Large intestine (tissue), 12 donors: Measurements from ENCODE around the gene PKN2. TPM values are rescaled to one million over a fixed set of nuclear protein-coding genes. Genes with fewer than 3 reads are reported as not detected.

ENCODE experiments used
- DNase-seq, 2 donors: peaks; one replicate each; pipeline versions ENCODE4 v3.0.0 to v3.0.0-alpha.2; 2013
- H3K27ac ChIP-seq: one replicate; pipeline ENCODE4 v1.5.1; 2013; ENCODE audit warnings: low read length
- H3K27me3 ChIP-seq: 2 replicates; pipeline ENCODE4 v1.6.1; 2013; ENCODE audit warnings: low read length; ENCODE audit not compliant: control insufficient read depth, insufficient read depth
- H3K36me3 ChIP-seq: 2 replicates; pipeline ENCODE4 v1.6.1; 2013; ENCODE audit warnings: low read length; ENCODE audit not compliant: control insufficient read depth, insufficient read depth
- H3K4me1 ChIP-seq: one replicate; pipeline ENCODE4 v1.6.1; 2013; ENCODE audit warnings: low read length; ENCODE audit not compliant: control insufficient read depth, insufficient read depth
- H3K4me3 ChIP-seq: one replicate; pipeline ENCODE4 v1.5.1; 2013; ENCODE audit warnings: low read length
- H3K9me3 ChIP-seq: one replicate; pipeline ENCODE4 v1.6.1; 2013; ENCODE audit warnings: mild to moderate bottlenecking, low read depth, low read length, moderate library complexity; ENCODE audit not compliant: control insufficient read depth
- WGBS: methylation state at CpG from one replicate; pipeline ENCODE4 v1.1.5; 2013; ENCODE audit warnings: low lambda C conversion rate; ENCODE audit not compliant: insufficient coverage; 5-methylcytosine and 5-hydroxymethylcytosine counted together
- long read RNA-seq, 11 donors: transcript quantifications; one replicate each; lab custom pipeline, GENCODE V29; 2026
- polyA plus RNA-seq: library from polyadenylated mRNA; unstranded; fragments of 120-200 nt; gene quantifications from one replicate; pipeline ENCODE4 v1.2.1, GENCODE V29; 2013

The PKN2 gene
- 56.0 TPM for polyA plus RNA-seq
- long read RNA-seq, donor 1, full-length matches to known transcripts, result 1 of 8 reads
- long read RNA-seq, donor 1, partial matches to known transcripts, result 7 of 8 reads
- long read RNA-seq, donor 1, other reads (novel, unspliced or antisense), result 0 of 8 reads
- long read RNA-seq, donor 2, partial matches to known transcripts, result 19 of 21 reads
- long read RNA-seq, donor 2, other reads (novel, unspliced or antisense), result 0 of 21 reads
- long read RNA-seq, donor 3, result 0 reads
- long read RNA-seq, donor 4, partial matches to known transcripts, result 7 of 7 reads
- long read RNA-seq, donor 4, other reads (novel, unspliced or antisense), result 0 of 7 reads
- long read RNA-seq, donor 5, full-length matches to known transcripts, result 3 of 3 reads
- long read RNA-seq, donor 5, partial matches to known transcripts, result 0 of 3 reads
- long read RNA-seq, donor 5, other reads (novel, unspliced or antisense), result 0 of 3 reads
- long read RNA-seq, donor 6, full-length matches to known transcripts, result 8 of 175 reads
- long read RNA-seq, donor 6, partial matches to known transcripts, result 131 of 175 reads
- long read RNA-seq, donor 6, other reads (novel, unspliced or antisense), result 36 of 175 reads
- long read RNA-seq, donor 7, full-length matches to known transcripts, result 3 of 3 reads
- long read RNA-seq, donor 7, partial matches to known transcripts, result 0 of 3 reads
- long read RNA-seq, donor 7, other reads (novel, unspliced or antisense), result 0 of 3 reads
- long read RNA-seq, donor 8, full-length matches to known transcripts, result 11 of 24 reads
- long read RNA-seq, donor 8, partial matches to known transcripts, result 13 of 24 reads
- long read RNA-seq, donor 8, other reads (novel, unspliced or antisense), result 0 of 24 reads
- long read RNA-seq, donor 9, full-length matches to known transcripts, result 4 of 17 reads
- long read RNA-seq, donor 9, partial matches to known transcripts, result 13 of 17 reads
- long read RNA-seq, donor 9, other reads (novel, unspliced or antisense), result 0 of 17 reads
- long read RNA-seq, donor 10, full-length matches to known transcripts, result 2 of 16 reads
- long read RNA-seq, donor 10, partial matches to known transcripts, result 14 of 16 reads
- long read RNA-seq, donor 10, other reads (novel, unspliced or antisense), result 0 of 16 reads
- long read RNA-seq, donor 11, full-length matches to known transcripts, result 2 of 47 reads
- long read RNA-seq, donor 11, partial matches to known transcripts, result 45 of 47 reads
- long read RNA-seq, donor 11, other reads (novel, unspliced or antisense), result 0 of 47 reads

DNA sequence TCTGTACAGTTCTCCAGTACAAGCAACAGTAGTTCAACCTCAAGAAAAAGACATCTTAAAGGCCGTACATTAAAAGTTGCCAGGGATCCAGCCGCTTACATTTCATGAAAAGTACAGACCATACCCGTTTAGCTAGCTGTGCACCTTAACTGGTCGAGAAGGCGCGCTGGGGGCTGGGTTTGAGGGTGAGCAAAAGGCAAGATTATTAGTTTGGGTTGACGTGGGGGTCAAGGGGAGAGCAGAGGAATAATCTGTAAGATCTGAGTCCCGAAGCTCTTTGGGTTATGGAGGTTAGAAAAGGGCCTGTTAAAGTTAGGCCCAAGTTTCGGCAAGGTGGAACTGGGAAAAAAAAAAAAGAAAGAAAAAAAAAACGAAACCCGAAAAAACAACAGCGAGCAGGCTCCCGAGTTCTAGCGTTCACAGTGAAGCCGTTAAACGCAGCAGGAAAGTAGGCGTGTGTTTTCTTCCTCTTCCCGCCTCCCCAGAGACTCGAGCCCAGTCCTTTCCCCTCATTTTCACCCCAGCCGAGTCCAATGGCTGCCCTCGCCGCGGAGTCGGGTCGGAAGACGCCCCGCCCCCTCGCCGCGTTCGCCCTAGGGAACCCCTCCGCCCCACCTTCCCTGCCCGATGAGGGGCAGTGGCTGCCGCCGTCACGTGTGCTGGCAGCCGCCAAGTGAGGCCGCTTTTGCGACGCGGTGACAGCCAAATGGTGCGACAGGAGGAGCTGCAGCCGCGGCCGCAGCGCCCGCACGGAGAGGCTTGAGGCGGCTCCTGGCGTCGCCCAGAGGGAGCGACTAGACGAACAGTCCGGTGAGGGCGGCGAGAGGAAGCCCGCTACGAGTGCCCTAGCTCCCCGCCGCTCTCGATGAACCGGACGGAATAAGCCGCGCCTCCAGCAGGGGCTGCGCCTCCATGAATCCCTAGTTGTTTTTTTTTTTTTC lies at the start of gene PKN2:
Gene PKN2 (plus strand): TSS at position 733 of the 941 bp plus-strand sequence. CDS start 308 bp downstream, outside the sequence.
- Histone ChIP-seq H3K27ac (peak within 1 kb of the TSS; percentile 100), H3K4me3 (peak within 1 kb of the TSS; percentile 100), H3K27me3 (no peaks in the 10 kb centered on the region), H3K4me1 (peaks cover 7% of the 10 kb centered on the region), H3K9me3 (no peaks in the 10 kb centered on the region), H3K36me3 (peaks cover 2% of the 10 kb centered on the region)
- peak; percentile 99 to 100 for DNase-seq
- WGBS, result 0% methylated on average over 6 of the region's 66 CpGs

DNA sequence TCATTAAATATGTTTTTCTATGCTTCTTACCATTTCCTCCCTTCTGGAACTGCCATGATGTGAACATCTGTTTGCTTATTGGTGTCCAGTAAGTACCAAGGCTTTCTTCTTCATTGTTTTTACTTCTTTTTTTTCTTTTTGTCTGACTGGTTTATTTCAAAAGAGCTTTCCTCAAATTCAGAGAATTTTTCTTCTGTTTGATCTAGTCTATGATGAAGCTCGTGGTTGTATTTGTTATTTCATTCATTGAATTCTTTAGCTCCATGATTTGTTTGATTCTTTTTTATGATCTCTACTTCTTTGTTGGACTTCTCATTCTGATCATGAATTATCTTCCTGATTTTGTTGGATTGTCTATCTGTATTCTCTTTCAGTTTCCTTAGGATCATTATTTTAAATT lies 49.5 kb upstream of the PKN2 start:
- Histone ChIP-seq H3K27me3 (no peaks in the 10 kb centered on the region), H3K4me3 (no peak overlapping the region), H3K27ac (no peak overlapping the region), H3K4me1 (no peaks in the 10 kb centered on the region), H3K9me3 (peaks cover 22% of the 10 kb centered on the region), H3K36me3 (no peaks in the 10 kb centered on the region)
- no CpG with 5 or more reads among the region's 1 CpG for WGBS
- DNase-seq, result no peak

DNA sequence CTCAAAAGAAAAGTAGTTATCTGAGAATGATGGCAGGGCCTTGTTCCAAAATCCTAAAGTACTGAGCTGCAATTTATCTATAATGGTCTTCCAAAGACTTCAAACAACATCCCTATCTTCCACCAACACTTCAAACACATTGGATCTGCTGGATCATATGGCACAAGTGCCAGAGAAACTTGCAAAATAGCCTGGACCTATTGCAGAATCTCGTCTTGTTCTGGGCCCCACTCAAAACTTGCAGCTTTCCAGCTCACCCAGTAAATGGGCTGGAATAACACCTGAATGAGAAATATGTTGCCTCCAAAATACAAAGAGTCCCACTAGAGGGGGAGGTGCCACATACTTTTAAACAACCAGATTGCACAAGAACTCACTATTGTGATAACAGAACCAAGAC lies 44.0 kb upstream of the PKN2 start:
- H3K4me1 ChIP-seq, result no peaks in the 10 kb centered on the region
- WGBS, result no CpG with 5 or more reads among the region's 1 CpG
- H3K36me3 ChIP-seq, result no peaks in the 10 kb centered on the region
- no peak overlapping the region for H3K4me3 ChIP-seq
- H3K27ac ChIP-seq, result no peak overlapping the region
- no peaks in the 10 kb centered on the region for H3K27me3 ChIP-seq
- no peak for DNase-seq
- H3K9me3 ChIP-seq, result peaks cover 14% of the 10 kb centered on the region

DNA sequence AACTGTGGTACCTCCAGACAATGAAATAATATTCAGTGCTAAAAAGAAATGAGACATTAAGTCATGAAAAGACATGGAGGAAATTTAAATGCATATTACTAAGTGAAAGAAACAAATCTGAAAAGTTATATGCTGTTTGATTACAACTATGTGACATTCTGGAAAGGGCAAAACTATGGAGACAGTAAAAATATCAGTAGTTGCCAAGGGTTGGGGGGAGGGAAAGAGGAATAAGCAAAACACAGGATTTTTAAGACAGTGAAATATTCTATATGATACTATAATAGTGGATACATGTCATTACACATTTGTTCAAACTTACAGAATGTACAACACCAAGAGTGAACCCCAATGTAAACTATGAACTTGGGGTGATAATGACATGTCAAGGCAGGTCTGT lies 38.2 kb upstream of the PKN2 start:
- peaks cover 3% of the 10 kb centered on the region for H3K9me3 ChIP-seq
- H3K27ac ChIP-seq, result no peak overlapping the region
- H3K36me3 ChIP-seq, result no peaks in the 10 kb centered on the region
- no peaks in the 10 kb centered on the region for H3K27me3 ChIP-seq
- no peak overlapping the region for H3K4me3 ChIP-seq
- no peaks in the 10 kb centered on the region for H3K4me1 ChIP-seq
- DNase-seq, result no peak

DNA sequence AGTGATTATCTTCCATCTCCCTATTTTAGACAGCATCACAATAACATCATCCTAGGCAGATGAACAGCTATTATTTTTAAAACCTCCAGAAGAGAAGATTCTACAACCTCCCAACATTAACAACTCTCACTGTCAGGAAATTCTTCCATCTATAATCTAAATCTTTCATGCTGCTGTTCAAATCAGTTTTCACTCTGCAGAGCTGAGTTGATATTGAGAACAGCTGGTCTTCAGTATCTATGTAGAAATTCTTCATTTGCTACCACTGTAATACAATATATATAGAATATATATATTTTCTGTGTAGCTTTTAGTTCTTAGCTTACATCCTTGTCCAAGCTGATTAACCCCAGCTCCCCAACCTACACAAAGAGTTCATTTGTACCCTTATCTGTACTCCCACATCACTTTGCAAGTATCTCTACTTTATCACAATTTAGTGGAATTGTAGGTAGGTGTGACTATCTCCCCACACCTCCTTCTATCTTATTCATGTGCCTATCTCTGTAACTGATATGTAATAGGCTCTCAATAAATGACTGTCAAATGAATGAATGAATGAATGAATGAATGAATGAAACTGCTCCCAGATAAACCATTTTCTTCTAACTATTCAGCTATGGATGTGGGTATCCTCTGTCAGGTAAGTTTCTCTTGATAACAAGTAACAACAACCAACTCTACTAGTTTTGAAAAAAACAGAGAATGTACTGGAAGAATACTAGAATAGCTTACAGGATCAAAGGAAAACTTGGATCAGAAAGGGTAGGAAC lies 37.4 kb upstream of the PKN2 start:
- no peaks in the 10 kb centered on the region for H3K4me1 ChIP-seq
- H3K36me3 ChIP-seq, result no peaks in the 10 kb centered on the region
- no peak for DNase-seq
- no peak overlapping the region for H3K27ac ChIP-seq
- peaks cover 3% of the 10 kb centered on the region for H3K9me3 ChIP-seq
- H3K4me3 ChIP-seq, result no peak overlapping the region
- no peaks in the 10 kb centered on the region for H3K27me3 ChIP-seq

DNA sequence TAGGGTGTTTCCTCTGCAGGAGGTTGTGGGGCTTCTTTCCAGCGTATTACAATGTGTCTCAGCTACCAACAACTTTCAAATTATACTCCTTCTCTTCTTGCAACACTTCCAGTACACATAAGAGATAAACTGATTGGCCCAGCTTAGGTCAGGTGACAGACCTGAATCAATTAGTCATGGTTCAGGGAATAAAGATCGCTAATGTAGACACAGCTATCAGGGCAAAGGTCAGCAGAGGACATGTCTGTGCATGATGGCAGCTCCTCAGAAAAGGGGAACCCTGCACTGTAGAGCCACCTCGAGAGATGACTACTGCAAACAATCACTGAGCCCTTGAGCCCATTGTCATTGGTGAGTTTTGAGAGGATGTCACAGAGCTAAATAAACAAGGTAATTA lies 36.8 kb upstream of the PKN2 start:
- no peaks in the 10 kb centered on the region for H3K4me1 ChIP-seq
- H3K9me3 ChIP-seq, result peaks cover 3% of the 10 kb centered on the region
- no peaks in the 10 kb centered on the region for H3K27me3 ChIP-seq
- H3K27ac ChIP-seq, result no peak overlapping the region
- peak; percentile 61 to 84 for DNase-seq
- WGBS, result no CpG with 5 or more reads among the region's 3 CpGs
- H3K36me3 ChIP-seq, result no peaks in the 10 kb centered on the region
- H3K4me3 ChIP-seq, result no peak overlapping the region

DNA sequence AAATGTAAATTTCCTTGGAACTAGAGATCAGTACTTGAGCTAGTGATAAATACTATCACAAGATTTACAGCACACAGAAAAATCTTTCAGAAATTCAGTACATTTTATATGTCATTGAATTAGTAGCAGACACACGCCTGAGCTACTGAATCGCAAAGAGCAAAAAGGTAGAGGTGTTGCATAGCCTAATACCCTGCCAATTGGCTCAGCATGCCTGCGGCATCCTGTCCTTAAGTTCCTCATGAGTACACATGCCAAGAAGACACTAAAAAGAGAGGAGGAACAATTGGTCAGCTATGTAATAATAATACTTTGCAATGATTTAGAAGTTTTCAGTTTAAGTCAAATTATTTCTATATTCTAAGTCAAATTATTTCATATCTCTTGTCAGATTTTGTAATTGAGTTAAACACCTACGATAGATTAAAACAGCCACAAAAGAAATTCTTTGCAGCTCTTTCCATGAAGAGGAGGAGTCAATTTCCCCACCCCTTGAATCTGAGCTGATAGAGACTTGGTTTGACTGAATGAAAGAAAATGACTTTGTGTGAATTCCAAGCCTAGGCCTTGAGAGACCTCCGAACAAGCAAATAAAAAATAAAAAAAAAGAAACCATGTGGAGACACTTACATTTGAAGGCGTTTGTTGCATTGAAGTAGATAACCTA lies 36.2 kb upstream of the PKN2 start:
- H3K36me3 ChIP-seq, result no peaks in the 10 kb centered on the region
- no peak for DNase-seq
- no peaks in the 10 kb centered on the region for H3K4me1 ChIP-seq
- H3K4me3 ChIP-seq, result no peak overlapping the region
- H3K9me3 ChIP-seq, result peaks cover 3% of the 10 kb centered on the region
- no peak overlapping the region for H3K27ac ChIP-seq
- 96% methylated on average over 3 of the region's 6 CpGs for WGBS
- H3K27me3 ChIP-seq, result no peaks in the 10 kb centered on the region

DNA sequence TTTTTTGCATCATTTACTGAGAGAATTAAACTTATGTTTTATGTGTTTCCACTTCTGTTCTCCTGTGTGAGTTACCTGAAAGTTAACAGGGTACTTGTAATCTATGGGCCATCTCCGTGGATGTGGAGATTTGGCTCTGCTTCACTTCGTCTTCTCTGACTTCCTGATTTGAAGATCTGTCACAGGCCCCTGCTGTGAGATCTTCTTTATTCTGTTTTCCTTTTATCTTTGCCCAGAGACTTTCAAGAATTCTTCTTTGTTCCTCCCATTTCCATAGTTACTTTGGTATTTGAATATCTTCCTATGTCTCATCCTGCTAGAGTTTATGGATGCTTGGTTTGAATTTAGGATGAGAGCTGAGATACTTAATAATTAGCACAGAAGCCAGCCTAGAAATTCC lies 35.4 kb upstream of the PKN2 start:
- 70% methylated on average over 2 of the region's 2 CpGs for WGBS
- Histone ChIP-seq H3K27me3 (no peaks in the 10 kb centered on the region), H3K27ac (no peak overlapping the region), H3K4me1 (no peaks in the 10 kb centered on the region), H3K4me3 (no peak overlapping the region), H3K9me3 (peaks cover 3% of the 10 kb centered on the region), H3K36me3 (no peaks in the 10 kb centered on the region)
- DNase-seq, result no peak

DNA sequence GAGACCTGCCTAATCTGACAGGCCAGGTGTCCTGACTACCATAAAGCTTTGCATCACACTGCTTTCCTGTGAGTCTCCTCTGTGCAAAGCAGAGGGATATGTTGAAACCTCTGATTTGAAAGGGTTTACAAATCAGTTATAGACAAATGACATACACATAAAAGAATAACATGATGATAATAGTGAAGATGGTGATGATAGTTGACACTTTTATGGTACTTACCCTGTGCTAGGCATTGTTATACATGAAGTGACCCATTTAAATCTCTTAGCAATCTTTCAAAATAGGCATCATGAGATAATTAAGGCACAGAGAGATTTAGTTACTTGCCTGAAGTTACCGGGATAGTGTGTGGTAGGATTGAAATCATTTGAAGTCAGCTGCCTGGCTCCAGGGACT lies 34.1 kb upstream of the PKN2 start:
- no peaks in the 10 kb centered on the region for H3K4me1 ChIP-seq
- peaks cover 3% of the 10 kb centered on the region for H3K9me3 ChIP-seq
- DNase-seq, result no peak
- H3K27me3 ChIP-seq, result no peaks in the 10 kb centered on the region
- H3K27ac ChIP-seq, result no peak overlapping the region
- H3K36me3 ChIP-seq, result no peaks in the 10 kb centered on the region
- H3K4me3 ChIP-seq, result no peak overlapping the region
- WGBS, result no CpG with 5 or more reads among the region's 1 CpG
